ENCODE data around the gene IL17C. TPM values are rescaled to one million over a fixed set of nuclear protein-coding genes. Genes with fewer than 3 reads are reported as not detected.

IL17C gene
- total and polyA plus RNA-seq, 2 of the 8 experiments (the other 6 are each of a cell fraction or from before 2014, with no cell fraction given): 1.1 to 1.9 TPM

GRCh38 chr16:88676502-88677242 is 38.3 kb downstream of the IL17C start:
- Histone ChIP-seq H3K9ac (replicated peaks in 1 of 4; ENCODE audit: extremely low read depth in 1 of 4, low read depth in 3 of 4, low read length in 3 of 4) (no peak overlapping the region), H3K4ac (replicated peaks; ENCODE audit: insufficient read length, low read depth, low read length) (no peak overlapping the region), H3K4me2 (ENCODE audit: insufficient read depth in 1 of 2, low read depth in 2 of 2, low read length in 2 of 2) (no peak overlapping the region), H3K9me3 (ENCODE audit: insufficient read depth in 2 of 2, low read depth in 1 of 2, low read length in 1 of 2) (no peaks in the 10 kb centered on the region), H3K14ac (ENCODE audit: insufficient read length) (no peak overlapping the region), H3K56ac (replicated peaks; ENCODE audit: insufficient read length, low read depth, low read length) (no peak overlapping the region), H2BK12ac (ENCODE audit: low read depth, low read length) (no peak overlapping the region), H2AFZ (ENCODE audit: low read length) (no peak overlapping the region), H3K18ac (ENCODE audit: extremely low read depth, low read length) (no peak overlapping the region), H3K23me2 (ENCODE audit: low read depth, low read length) (no peaks in the 10 kb centered on the region), H2BK15ac (ENCODE audit: low read length) (no peak overlapping the region), H2AK5ac (ENCODE audit: low read depth, low read length) (no peak overlapping the region), H3K23ac (ENCODE audit: insufficient read length) (no peak overlapping the region), H3K36me3 (ENCODE audit: control insufficient read depth in 2 of 4, insufficient read depth in 4 of 4, low read length in 3 of 4) (no peaks in the 10 kb centered on the region), H3K27me3 (replicated peaks in 1 of 4; ENCODE audit: control insufficient read depth in 3 of 4, extremely low read depth in 1 of 4, insufficient read depth in 3 of 4, low read length in 3 of 4) (no peaks in the 10 kb centered on the region), H2BK5ac (ENCODE audit: low read depth, low read length) (peak overlapping the region; percentile 35; the same call in 1 of the 2 replicates), H4K5ac (ENCODE audit: insufficient read length, low read depth, low read length) (no peak overlapping the region), H4K20me1 (replicated peaks in 1 of 2; ENCODE audit: control insufficient read depth in 1 of 2, insufficient read depth in 2 of 2, low read length in 2 of 2) (peaks cover 0 to 1% of the 10 kb centered on the region in 2 experiments), H3K79me1 (ENCODE audit: low read depth, low read length) (no peaks in the 10 kb centered on the region), H2BK120ac (replicated peaks; ENCODE audit: low read depth, low read length) (no peak overlapping the region), H3K4me1 (replicated peaks in 1 of 4; ENCODE audit: control insufficient read depth in 3 of 4, insufficient read depth in 4 of 4, low read length in 3 of 4) (peaks cover 0 to 5% (median 3%) of the 10 kb centered on the region in 4 experiments; a peak in 4 of 7 replicates), H3K4me3 (ENCODE audit: extremely low read depth in 1 of 4, insufficient read depth in 2 of 4, low read depth in 3 of 4, low read length in 4 of 4) (no peak overlapping the region), H4K8ac (ENCODE audit: extremely low read depth, insufficient read depth, low read length) (no peak overlapping the region), H4K91ac (replicated peaks; ENCODE audit: insufficient read length, low read length) (no peak overlapping the region), H3K27ac (ENCODE audit: low read depth, low read length) (no peak overlapping the region), H2BK20ac (ENCODE audit: low read length) (no peak overlapping the region), H3K79me2 (ENCODE audit: control insufficient read depth in 1 of 2, insufficient read depth in 2 of 2, low read length in 2 of 2) (no peaks in the 10 kb centered on the region)
- FAIRE-seq (no peak), DNase-seq (ENCODE audit: low read depth in 1 of 2, low spot score in 2 of 2) (no peak)
- ChIA-PET CTCF (ENCODE audit: partially characterized antibody) (interaction anchor here (1.7 to 9.7 kb wide), 2 partner anchors 10 to 13 kb away, joined by 4 to 87 read pairs; partner anchors contain the start of gene SNAI3), POLR2A (ENCODE audit: partially characterized antibody) (interaction anchor here (1.0 to 1.9 kb wide), 3 partner anchors 10 to 60 kb away, joined by 3 to 8 read pairs (median 3); no protein-coding TSS in a partner anchor)
- WGBS, 2 experiments (ENCODE audit: extremely low coverage in 1 of 2, insufficient coverage in 1 of 2, insufficient read length in 1 of 2, insufficient replicate concordance in 2 of 2, low coverage in 1 of 2, low lambda C conversion rate in 2 of 2, missing lambda C conversion rate in 1 of 2): 91% methylated on average over 18 of the region's 22 CpGs; no CpG with 5 or more reads in 1 of the 2 experiments
- no peak for TF ChIP-seq TAF7 (optimal IDR thresholded peaks at IDR 0.05; ENCODE audit: borderline replicate concordance, low read depth, low read length)
- TF ChIP-seq USF2 (IDR thresholded peaks at IDR 0.05; ENCODE audit: low read length): no peak
- no peak for TF ChIP-seq BRCA1 (IDR thresholded peaks at IDR 0.05; ENCODE audit: low read depth, low read length)
- no peak for TF ChIP-seq BCL11A (IDR thresholded peaks at IDR 0.05; ENCODE audit: low read depth in 2 of 2, low read length in 2 of 2)
- TF ChIP-seq PHF8 (conservative IDR thresholded peaks at IDR 0.05; ENCODE audit: low read depth, low read length): no peak
- no peak for TF ChIP-seq TBP (IDR thresholded peaks at IDR 0.05; ENCODE audit: low read depth, low read length)
- no peak for TF ChIP-seq SIN3A (conservative IDR thresholded peaks at IDR 0.05 in 1 of 2, IDR thresholded peaks at IDR 0.05 in 1 of 2; ENCODE audit: low read depth in 1 of 2, low read length in 2 of 2)

Measured in H1 (cell line).